GM23338 (cell line): ENCODE measurements around the gene JOSD2.

Source experiments
- CREB1 ChIP-seq: fragments of 250-450 bp; sonication (Bioruptor Pico); IDR thresholded peaks from 2 replicates; pipeline ENCODE4 v1.5.0; 2020; ENCODE audit warnings: low read depth, mild to moderate bottlenecking, moderate library complexity
- CTCF ChIP-seq, 2 experiments: fragments of 200-600 bp in 1 of 2; sonication (generic) in 1 of 2; conservative IDR thresholded peaks; 2 replicates each; pipeline versions ENCODE4 v1.5.1 to v1.6.1; 2016 to 2017; ENCODE audit warnings: antibody characterized with exemption in 2 of 2, low read depth in 2 of 2, mild to moderate bottlenecking in 2 of 2, moderate library complexity in 1 of 2
- EZH2 ChIP-seq: fragments of 200-600 bp; sonication (generic); IDR thresholded peaks from one replicate; pipeline ENCODE4 v1.8.0; 2017; ENCODE audit warnings: antibody characterized with exemption, mild to moderate bottlenecking, low read depth; ENCODE audit not compliant: unreplicated experiment
- EZH2phosphoT487 ChIP-seq: fragments of 200-600 bp; sonication (generic); IDR thresholded peaks from one replicate; pipeline ENCODE4 v1.8.1; 2018; ENCODE audit warnings: antibody characterized with exemption; ENCODE audit not compliant: unreplicated experiment
- REST ChIP-seq: IDR thresholded peaks from one replicate; pipeline ENCODE4 v1.6.1; 2018; ENCODE audit warnings: antibody characterized with exemption; ENCODE audit not compliant: unreplicated experiment

- no peak for TF ChIP-seq REST
- TF ChIP-seq CTCF (conservative IDR thresholded peaks at IDR 0.05; ENCODE audit: low read depth in 2 of 2), result no peak
- no peak for TF ChIP-seq CREB1 (CRISPR knock-in tag)
- no peak for TF ChIP-seq EZH2phosphoT487
- TF ChIP-seq EZH2, result no peak
Measured at GRCh38 chr19:50479761-50480251, 31.2 kb downstream of the JOSD2 start.
